ENCODE measurements around the gene INPP5F. TPM values are rescaled to one million over a fixed set of nuclear protein-coding genes. Genes with fewer than 3 reads are reported as not detected.

INPP5F gene
- total RNA-seq, 1 donor from 2014 or later: 24.4 TPM

DNA sequence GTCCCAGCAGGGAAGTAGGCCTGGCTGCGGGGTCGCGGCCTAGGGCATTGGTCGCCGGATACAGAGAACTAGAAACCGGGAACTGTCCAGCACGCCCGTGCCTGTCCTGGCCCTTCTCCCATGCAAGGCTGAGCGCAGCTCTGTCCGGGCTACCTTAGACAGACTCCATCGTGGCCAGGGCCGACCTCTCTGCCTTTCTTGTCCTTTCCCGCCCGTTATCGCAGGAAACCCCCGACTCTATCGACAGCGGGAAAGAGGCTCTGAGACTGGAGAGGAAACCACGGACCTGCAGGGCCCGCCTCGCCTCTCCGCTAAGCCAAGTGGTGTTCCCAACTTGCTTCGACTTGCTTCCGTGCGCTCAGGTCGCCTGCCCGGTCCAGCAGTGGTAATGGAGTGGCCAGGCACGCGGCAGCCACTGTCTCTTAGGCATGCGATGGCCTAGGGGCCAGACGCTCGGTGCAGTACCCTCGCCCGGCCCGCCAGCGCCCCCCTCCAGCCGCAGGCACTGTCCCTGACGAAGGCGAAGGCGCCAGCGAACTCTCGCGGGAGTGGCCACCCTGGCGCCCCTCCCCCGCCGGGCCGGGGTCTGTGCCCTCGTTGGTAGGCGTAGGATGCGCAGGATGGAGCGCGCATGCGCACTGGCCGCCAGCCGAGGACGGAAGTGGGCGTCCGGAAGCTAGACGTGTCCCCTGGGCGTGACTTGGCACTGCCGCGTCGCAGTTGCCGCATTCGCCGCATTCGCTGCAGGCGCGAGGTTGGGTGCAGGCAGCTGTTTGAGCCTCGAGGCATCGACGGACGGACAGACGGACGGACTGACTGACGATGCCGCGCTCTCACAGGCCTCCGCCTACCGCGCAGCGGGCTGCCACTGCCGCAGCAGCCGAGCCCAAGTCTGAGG is 92.4 kb downstream of the INPP5F start:
- DNase-seq (ENCODE audit: low read depth): peak; percentile 18

DNA sequence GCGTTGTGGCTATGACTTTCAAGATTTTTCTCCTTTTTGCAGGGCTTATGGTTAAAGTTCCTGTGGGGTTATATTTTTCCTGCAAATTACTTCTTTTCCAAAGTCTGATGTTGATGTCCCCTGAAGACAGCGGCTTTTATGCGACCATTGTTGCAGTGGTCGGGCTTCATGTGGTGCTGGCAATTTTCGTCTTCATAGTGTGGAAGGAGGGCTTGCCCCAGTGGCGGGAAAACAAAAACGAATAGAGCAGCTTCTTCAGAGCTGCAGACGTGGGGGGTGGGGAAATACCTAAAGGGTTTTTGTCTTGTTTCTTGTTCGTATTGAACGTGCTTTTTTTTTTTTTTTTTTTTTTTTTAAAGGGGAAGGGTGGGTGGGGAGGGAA is 93.0 kb downstream of the INPP5F start:
- no peak for DNase-seq (ENCODE audit: low read depth)

DNA sequence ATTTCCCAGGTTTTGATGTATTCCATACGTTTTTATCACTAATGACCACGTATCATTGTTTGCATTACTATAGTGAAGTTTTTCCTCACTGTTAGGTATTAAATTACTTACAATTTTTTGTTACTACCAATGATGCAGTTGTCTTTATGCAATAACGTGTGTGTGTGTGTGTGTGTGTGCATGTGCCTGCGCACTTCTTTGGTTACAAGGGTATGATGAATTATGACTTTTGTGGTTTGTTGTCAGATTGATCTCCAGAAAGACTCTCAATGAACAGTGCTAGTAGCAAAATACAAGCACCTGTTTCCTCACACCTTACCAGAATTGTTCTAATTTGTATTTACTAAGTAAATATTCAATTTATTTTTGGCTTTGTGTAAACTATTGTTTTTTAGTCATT is 95.3 kb downstream of the INPP5F start:
- no peak for DNase-seq (ENCODE audit: low read depth)

DNA sequence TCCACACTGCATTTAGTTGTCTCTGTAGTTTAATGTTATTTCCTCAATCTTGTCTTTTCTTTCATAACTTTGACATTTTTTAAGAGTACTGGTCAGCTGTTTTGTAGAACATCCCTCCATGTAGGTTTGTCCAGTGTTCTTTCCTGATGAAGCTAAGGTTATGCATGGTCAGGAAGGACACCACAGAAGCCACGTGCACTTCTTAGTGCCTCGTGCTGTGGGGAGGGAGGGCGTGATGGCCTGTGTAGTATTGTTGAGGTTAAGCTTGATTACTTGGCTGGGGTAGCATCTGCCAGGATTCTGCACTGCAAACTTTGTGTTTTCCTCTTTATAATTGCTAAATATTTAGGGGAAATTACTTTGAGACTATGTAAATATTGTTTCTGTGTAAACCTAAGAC is 98.4 kb downstream of the INPP5F start:
- DNase-seq (ENCODE audit: low read depth): no peak

DNA sequence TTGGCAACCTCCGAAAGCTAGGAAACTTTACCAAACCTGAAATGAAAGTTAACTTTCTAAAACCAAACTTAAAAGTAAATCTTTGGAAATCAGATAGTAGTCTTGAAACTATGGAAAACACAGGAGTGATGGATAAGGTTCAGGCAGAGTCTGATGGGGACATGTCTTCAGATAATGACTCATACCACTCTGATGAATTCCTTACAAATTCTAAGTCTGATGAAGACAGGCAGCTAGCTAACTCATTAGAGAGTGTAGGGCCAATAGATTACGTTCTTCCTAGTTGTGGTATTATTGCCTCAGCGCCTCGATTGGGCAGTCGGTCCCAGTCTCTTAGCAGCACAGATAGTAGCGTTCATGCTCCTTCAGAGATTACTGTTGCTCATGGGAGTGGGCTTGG is 100.9 kb downstream of the INPP5F start:
- peak; percentile 36 for DNase-seq (ENCODE audit: low read depth)

DNA sequence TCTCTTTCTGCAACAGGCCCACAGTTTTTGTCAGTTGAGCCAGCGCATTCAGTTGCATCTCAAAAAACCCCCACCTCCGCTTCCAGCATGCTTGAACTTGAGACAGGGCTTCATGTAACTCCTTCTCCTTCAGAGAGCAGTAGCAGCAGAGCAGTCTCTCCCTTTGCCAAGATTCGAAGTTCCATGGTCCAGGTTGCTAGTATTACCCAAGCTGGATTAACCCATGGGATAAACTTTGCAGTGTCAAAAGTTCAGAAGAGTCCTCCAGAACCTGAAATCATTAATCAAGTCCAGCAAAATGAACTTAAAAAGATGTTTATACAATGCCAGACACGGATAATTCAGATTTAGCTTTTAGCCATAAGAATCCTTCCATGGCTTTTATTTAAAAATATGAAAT is 101.6 kb downstream of the INPP5F start:
- no peak for DNase-seq (ENCODE audit: low read depth)

DNA sequence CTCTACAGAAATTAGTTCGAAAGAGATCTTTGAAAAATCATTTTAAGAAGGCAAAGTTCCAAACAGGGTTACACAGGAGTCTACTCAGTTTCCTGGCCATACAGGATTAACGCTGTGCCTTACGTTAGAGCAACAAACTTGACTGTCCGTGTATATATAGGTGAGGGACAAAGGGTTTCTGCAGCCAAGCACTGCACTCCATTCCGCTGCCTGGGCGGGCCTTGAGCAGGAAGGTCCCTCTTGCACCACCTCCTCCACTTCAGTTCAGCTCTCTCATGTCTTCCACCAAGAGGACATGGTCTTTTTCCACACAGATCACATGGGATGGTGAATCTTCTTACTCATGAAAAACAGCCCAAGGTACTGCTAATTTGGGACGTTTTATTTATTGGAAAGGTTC is 103.6 kb downstream of the INPP5F start:
- DNase-seq (ENCODE audit: low read depth): no peak

DNA sequence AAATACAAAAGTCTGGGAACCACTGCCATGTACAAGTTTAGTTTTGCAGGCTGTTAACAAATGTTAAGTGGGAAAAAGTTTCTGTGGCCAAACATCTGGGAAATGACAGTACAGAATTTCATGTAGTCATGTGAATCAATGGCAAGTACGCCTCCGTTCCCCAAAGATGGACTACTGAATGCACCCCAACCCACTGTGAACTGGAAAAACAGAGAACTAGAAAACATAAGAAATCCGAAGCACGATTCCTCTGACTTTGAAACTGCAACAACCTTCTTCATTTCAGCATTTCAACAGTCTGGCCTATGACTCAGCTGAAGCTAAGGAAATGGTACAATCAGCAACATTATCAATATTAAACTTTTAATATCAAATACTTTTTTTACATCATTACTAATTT is 105.0 kb downstream of the INPP5F start:
- no peak for DNase-seq (ENCODE audit: low read depth)

DNA sequence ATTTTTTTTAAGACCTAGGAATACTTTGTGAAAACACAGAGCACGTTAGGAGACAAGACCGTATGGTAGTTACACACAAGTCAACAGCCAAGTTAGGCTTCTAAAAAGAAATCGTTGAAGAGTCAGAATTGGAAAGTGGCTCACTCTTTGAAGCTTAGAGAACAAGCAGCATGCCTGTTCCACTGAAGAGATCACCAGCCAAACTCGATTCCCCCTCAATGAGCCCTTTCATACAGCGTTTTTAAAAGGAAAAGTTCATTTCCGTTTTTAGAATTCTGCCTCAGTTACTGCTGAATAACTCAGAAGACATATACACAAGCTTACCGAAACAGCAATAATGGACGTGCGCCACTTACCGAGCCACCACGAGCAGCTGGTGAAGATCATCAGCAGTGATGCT is 105.8 kb downstream of the INPP5F start:
- no peak for DNase-seq (ENCODE audit: low read depth)

DNA sequence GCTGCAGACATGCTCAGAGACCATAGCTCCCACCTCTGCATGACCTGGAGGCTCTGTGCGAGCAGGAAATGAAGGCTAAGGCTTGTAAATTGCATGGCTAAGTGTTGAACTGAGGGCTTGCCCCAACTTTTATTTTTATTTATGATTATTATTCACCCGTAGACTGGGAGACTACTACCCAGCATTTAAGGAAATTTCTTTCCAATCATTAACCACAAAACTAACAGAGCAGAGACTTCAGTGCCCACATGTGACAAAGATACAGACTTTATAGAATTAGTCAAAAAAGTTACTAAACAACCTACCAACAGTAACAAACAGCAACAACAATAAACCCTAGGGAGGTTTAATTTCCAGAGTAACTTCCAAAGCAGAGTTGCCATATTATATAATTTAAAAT is 107.1 kb downstream of the INPP5F start:
- peak; percentile 87 for DNase-seq (ENCODE audit: low read depth)

DNA sequence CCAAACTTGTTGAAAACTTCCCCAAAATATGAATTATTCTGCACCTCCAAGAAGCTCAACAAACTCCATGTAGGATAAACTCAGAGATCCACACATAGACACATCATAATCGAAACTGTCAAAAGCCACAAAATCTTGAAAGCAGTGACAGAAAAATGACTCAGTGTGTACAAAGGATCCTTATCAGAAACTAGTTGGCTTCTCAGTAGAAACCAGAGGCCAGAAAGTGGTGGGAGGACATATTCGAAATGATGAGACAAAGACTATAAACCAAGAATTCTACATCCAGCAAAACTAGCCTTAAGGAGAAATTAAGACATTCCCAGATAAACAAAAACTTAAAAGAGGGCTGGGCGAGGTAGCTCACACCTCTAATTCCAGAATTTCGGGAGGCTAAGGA is 108.3 kb downstream of the INPP5F start:
- DNase-seq (ENCODE audit: low read depth): no peak

DNA sequence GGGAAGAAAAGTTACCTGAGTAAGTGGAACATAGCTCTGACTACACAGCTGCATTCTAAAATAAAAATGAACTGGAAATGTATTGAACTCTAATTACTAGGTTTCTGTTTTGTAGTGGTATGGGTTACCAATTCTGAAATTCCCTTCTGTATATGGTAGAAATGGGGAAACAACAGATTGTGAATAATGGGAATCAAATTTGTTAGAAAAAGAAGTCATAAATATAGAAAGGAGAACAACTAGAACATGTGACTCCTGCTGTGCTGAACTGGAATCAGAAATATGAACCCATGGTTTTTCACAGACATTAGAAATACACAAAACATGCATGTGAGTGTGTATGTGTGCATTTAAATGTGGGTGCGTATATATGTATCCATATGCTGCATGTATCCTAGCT is 119.8 kb downstream of the INPP5F start:
- no peak for DNase-seq (ENCODE audit: low read depth)

DNA sequence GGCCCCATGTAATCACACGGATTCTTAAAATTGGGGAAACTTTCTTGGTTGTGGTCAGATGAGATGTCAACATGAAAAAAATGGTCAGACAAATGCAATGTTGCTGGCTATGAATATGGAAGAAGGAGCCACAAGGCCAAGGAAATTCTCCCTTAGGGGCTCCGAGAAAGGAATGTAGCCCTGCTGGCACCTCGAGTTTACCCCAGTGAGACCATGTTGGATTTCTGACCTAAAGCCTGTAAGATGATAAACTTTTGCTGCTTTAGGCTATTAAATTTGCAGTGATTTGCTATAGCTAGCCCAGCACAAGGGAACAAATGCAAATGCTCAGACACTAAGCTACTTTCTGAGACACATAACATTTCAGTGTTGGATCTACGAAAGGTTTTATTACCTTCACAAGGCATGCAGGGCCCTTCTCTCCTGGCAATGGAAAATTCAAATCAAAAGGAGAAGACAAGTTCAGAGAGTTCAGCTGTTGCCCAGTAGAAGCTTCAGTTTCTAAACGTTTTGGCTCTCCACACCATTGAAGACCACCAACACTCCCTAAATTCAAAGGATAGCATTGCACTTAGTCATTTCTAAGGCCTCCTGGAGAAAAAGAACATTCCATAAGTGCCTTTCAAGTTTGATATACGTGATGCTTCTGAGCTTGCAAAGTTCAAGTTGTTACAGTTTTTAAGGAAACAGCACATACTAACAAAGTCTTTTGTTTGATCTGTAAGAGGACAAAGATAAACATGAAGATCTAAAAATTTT is 123.4 kb downstream of the INPP5F start:
- peak; percentile 88 for DNase-seq (ENCODE audit: low read depth)

DNA sequence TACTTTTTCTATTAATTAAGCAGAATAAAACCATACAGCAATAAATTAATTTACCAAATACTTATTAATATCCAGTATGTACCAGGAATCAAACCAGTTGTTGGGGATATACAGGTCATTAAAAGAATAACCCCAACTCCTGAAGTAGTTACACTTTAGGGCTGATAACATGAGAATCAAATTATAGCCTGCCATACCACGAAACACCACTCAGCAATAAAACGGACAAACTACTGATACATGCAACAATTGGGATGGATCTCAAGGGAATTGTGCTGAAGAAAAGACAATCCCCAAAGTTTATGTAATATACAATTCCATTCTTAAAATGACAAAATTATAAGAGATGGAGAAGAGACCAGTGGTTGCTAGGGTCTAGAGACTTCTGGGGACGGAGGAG is 124.1 kb downstream of the INPP5F start:
- DNase-seq (ENCODE audit: low read depth): no peak

DNA sequence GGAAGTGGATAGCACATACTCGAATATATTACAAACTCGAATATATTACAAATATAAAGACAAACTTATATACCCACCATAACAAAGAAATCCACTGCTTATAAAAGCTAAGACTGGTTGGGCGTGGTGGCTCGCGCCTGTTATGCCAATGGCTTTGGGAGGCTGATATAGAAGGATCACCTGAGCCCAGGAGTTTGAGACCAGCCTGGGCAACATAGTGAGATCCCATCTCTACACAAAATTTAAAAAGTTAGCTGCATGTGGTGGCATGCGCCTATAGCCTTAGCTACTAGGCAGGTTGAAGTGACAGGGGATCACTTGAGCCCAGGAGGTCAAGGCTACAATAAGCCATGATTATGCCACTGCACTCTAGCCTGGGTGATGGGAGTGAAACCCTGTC is 126.4 kb downstream of the INPP5F start:
- DNase-seq (ENCODE audit: low read depth): no peak

DNA sequence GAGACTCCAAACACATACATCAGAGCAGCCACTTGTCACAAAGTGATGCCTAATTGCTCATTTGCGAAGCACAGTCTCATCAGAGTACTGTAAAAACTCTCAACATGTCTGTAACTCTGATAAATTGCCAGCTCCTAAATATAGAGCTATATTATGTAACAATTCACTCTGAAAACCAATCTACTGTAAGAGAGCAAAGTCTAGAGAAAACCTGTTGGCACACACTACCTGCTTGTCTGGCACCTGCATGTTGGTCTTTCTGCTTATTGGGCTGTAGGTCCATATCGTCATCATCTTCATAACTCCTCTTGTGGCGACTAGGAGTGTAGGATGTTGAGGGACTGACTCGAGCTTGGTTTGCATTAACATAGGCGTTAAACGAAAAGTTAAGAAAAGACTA is 127.0 kb downstream of the INPP5F start:
- no peak for DNase-seq (ENCODE audit: low read depth)

DNA sequence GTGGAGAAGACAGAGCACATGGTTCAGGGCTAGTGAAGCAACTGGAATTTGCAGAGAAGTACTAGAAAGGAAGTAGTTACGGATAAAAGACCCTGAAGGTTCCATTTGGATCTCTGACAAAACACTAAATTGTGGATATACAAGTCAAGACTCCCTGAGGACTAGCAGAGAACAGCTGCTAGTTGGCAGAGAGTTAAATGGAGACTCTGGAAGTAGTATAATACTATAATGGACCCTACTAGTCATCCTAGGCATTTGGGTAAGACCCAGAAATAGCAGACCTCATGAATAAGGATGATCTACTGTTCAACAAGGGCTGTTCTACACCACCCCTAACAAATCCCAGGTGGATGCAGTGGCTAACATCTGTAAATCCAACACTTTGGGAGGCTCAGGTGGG is 127.7 kb downstream of the INPP5F start:
- no peak for DNase-seq (ENCODE audit: low read depth)

DNA sequence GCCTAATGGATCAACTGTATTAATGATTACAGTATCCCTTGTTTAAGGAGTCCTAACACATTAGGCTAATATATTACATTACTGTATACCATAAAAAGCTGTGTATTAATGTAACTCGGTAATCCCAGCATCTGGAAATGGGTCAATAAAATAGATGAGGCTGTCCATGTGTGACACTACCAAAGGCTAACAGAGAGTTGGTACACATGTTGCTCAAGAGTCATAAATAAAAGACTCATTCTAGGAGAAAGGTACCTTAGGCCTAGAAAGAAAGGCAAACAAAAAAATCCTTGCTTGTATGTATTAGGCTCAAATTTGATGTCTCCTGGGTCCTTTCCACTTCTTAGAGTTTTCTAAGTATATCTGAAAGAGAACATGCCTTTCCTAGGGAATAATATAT is 132.2 kb downstream of the INPP5F start:
- DNase-seq (ENCODE audit: low read depth): peak; percentile 39

DNA sequence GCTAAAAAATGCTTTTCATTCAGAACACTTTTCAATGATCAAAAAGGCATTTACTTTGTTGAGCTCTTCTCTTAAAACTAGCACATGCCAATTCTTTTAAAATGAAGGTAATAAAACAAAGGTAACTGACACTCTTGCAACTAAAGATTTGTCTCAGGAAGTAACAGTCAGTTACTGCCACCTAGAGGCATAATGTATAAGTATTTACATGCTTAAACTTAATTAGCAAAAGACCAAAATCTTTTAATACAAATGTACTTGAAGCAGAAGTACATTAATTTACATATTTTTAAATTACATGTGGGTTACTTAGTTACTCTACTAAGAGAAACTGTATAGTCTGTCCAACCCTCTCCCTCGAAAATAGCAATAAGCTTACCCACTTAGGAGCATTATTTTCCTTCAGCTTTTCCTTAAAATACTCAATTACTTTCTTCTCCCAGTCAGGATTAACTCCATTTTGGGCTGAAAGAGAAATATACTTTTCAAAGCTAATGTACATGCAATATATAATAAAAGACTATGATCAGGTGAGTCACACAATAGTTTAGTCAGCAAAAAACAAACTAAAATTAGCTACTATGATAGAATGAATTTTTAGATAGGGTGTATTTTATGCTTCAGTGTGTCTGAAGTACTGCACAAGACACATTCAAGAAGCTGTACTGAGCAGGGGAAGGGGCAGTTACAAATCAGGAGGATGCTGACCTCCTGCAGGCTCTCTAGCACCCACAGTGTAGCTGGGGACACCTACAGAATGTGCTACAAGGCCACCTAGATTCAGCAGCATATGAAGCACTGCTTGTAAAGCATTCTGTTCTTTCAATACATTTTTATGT is 133.8 kb downstream of the INPP5F start:
- peak; percentile 79 for DNase-seq (ENCODE audit: low read depth)

DNA sequence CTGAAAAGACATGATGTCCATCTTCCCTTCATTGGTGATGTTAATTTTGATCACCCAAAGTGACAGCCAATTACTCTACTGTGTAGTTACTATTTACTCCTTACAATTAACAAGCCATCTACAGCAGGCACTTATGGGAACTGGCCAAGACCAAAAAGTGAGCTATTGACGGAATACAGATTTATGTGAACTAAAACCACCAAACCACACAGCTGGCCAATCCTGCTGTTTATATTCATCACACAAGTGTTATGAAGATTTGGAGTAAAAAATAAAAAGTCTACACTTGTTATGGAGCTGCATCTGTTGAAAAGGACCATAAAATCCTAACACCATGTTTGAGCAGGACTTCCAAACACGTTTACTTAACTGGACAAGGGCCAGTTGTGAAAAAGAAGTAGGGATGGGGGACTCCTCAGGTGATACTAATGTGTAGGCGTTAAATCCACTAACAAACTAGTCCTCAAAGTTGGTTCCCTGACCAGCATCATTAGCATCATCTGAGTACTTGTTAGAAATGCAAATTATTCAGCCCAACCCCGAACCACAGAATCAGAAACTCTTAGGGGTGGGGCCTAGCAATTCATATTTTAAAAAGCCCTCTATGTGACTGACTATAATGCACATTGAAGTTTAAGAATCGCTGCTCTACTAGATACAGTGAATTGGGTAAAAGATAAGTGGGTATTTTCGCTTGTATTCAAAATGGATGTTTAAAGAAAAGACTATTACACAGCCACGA is 135.2 kb downstream of the INPP5F start:
- DNase-seq (ENCODE audit: low read depth): no peak

DNA sequence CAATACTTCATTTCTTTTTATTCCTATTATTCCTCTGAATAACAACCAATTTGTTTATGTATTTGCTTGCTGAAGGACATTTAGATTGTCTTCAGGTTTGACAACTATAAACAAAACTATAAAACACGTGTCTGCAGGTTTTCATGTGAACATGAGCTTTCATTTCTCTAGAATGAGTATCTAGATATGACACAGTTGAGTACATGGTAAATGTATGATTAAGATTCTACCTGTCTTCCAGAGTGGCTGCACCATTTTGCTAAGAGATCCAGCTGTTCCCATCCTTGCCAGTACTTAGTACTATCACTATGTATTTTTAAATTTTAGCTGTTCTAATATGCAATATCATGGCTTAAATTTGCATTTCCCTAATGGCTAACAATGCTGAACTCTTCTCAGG is 136.7 kb downstream of the INPP5F start:
- no peak for DNase-seq (ENCODE audit: low read depth)

Measured in renal cortical epithelial cell (primary cell).